K562 (cell line): ENCODE data around the gene LMNA. TPM values are rescaled to one million over a fixed set of nuclear protein-coding genes. Genes with fewer than 3 reads are reported as not detected.

ENCODE experiments used
- BACH1 ChIP-seq: fragments of 200-800 bp; sonication (Bioruptor generic); IDR thresholded peaks from 2 replicates; pipeline ENCODE4 v1.6.1; 2016; ENCODE audit warnings: missing genetic modification characterization, missing compliant biosample characterization
- HDAC1 ChIP-seq, 2 experiments: fragments of 450-650 bp; IDR thresholded peaks; 2 replicates each; pipeline ENCODE4 v1.6.1; 2016 to 2017; ENCODE audit warnings: inconsistent platforms in 1 of 2, mild to moderate bottlenecking in 1 of 2, moderate library complexity in 1 of 2
- HIVEP1 ChIP-seq: fragments of 250-450 bp; sonication (Bioruptor Pico); IDR thresholded peaks from 2 replicates; pipeline ENCODE4 v1.4.0; 2020; ENCODE audit warnings: mild to moderate bottlenecking
- MYNN ChIP-seq, 2 experiments: sonication (generic); formaldehyde crosslinking in 1 of 2; IDR thresholded peaks; 2 replicates each; pipeline versions ENCODE4 v1.5.0 to v1.6.1; 2016 to 2020; ENCODE audit warnings: antibody characterized with exemption in 1 of 2, missing genetic modification reagents in 1 of 2
- RCOR1 ChIP-seq, 2 experiments: IDR thresholded peaks; 2 replicates each; pipeline ENCODE4 v1.6.1; 2012; ENCODE audit warnings: low read depth in 2 of 2, low read length in 2 of 2, borderline replicate concordance in 1 of 2, improper control_type of control experiment in 1 of 2
- REST ChIP-seq, 2 experiments: fragments of 450-650 bp; formaldehyde crosslinking in 1 of 2; IDR thresholded peaks; 2 replicates each; pipeline versions ENCODE4 v1.4.0 to v1.6.1; 2014 to 2020; ENCODE audit warnings: mild to moderate bottlenecking in 2 of 2, borderline replicate concordance in 1 of 2, low read depth in 1 of 2
- SP1 ChIP-seq: sonication (generic); formaldehyde crosslinking; IDR thresholded peaks from 2 replicates; pipeline ENCODE4 v1.8.1; 2022; ENCODE audit warnings: mild to moderate bottlenecking, missing genetic modification reagents
- TARDBP ChIP-seq: fragments of 450-650 bp; IDR thresholded peaks from 2 replicates; pipeline ENCODE4 v1.6.1; 2016
- ZNF311 ChIP-seq: fragments of 250-450 bp; sonication (Bioruptor Pico); IDR thresholded peaks from 2 replicates; pipeline ENCODE4 v1.4.0; 2020; ENCODE audit warnings: mild to moderate bottlenecking, moderate library complexity
- ZNF407 ChIP-seq: fragments of 450-650 bp; IDR thresholded peaks from 2 replicates; pipeline ENCODE4 v1.6.1; 2016; ENCODE audit warnings: low read depth
- polyA plus RNA-seq, 8 experiments: library from polyadenylated mRNA; depleted of rRNA in 4 of 8; stranded (reverse) in 5 of 8; unstranded in 3 of 8; fragments of >200 nt; fragmentation: Nextera tagmentation in 2 of 8; fragmentation: Illumina TruSeq in 1 of 8; extraction: Ambion mirVana in 2 of 8; extraction: Trizol in 1 of 8; gene quantifications; 2 replicates each; pipeline versions ENCODE4 v1.2.1 to v1.2.3, GENCODE V29; 2011 to 2014; ENCODE audit warnings: inconsistent platforms in 1 of 8, missing spikeins in 1 of 8
- total RNA-seq, 7 experiments: library from RNA; depleted of rRNA in 6 of 7; stranded (reverse); fragments of >200 nt in 6 of 7; fragmentation: Illumina TruSeq in 2 of 7; extraction: Trizol in 2 of 7; gene quantifications; 2 replicates each; pipeline versions ENCODE4 v1.2.1 to v1.2.3, GENCODE V29; 2011 to 2021; ENCODE audit warnings: low replicate concordance in 1 of 7

LMNA gene
- total and polyA plus RNA-seq, 9 of the 15 experiments (the other 6 are each of a cell fraction or from before 2014, with no cell fraction given): 1.00 to 347 (median 88.2) TPM

- 0 out of 2 replicates have a peak, but pooled peaks have one; percentile 15 for TF ChIP-seq REST (IDR thresholded peaks at IDR 0.05; ENCODE audit: borderline replicate concordance)
- no peak for TF ChIP-seq REST (CRISPR knock-in tag; IDR thresholded peaks at IDR 0.05; ENCODE audit: low read depth)
- TF ChIP-seq SP1 (CRISPR knock-in tag): peak; percentile 18; the same call in 1 of the 2 replicates
- no peak for TF ChIP-seq ZNF407
- peak in 1 of 2 experiments; percentile 46; a peak in 1 of 4 replicates for TF ChIP-seq HDAC1 (IDR thresholded peaks at IDR 0.05)
- no peak for TF ChIP-seq HIVEP1
- no peak for TF ChIP-seq TARDBP
- 0 out of 2 replicates have a peak, but pooled peaks have one; percentile 42 for TF ChIP-seq ZNF311 (CRISPR knock-in tag)
- TF ChIP-seq RCOR1 (IDR thresholded peaks at IDR 0.05; ENCODE audit: borderline replicate concordance in 1 of 2, low read depth in 2 of 2, low read length in 2 of 2): peak in 1 of 2 experiments; percentile 15; a peak in 1 of 4 replicates
- 0 out of 2 replicates have a peak, but pooled peaks have one; percentile 15 for TF ChIP-seq MYNN (IDR thresholded peaks at IDR 0.05)
- TF ChIP-seq MYNN (CRISPR knock-in tag; IDR thresholded peaks at IDR 0.05): no peak
- peak; percentile 92 for TF ChIP-seq BACH1 (tag)
Measured at GRCh38 chr1:156122519-156123355, 8.2 kb downstream of the LMNA start (continued).
